Fibroblast of lung (primary cell): ENCODE measurements around the gene CDYL. TPM values are rescaled to one million over a fixed set of nuclear protein-coding genes. Genes with fewer than 3 reads are reported as not detected.

Experiments
- DNase-seq, 2 donors: peaks; one replicate each; pipeline versions ENCODE4 v3.0.0 to v3.0.0-alpha.2; 2010; ENCODE audit warnings: low read depth in 2 of 2
- H2AFZ ChIP-seq: 2 replicates; pipeline ENCODE4 v1.5.1; 2012; ENCODE audit warnings: low read length, control low read depth, inconsistent platforms
- H3K27ac ChIP-seq: 2 replicates; pipeline ENCODE4 v1.5.1; 2011; ENCODE audit warnings: low read length, control low read depth; ENCODE audit not compliant: insufficient read depth
- H3K27me3 ChIP-seq: 2 replicates; pipeline ENCODE4 v1.5.1; 2011; ENCODE audit warnings: mild to moderate bottlenecking, low read length; ENCODE audit not compliant: control insufficient read depth, insufficient read depth
- H3K36me3 ChIP-seq: 2 replicates; pipeline ENCODE4 v1.5.1; 2011; ENCODE audit warnings: low read length; ENCODE audit not compliant: control insufficient read depth, insufficient read depth
- H3K4me1 ChIP-seq: 2 replicates; pipeline ENCODE4 v1.5.1; 2011; ENCODE audit warnings: low read length; ENCODE audit not compliant: control insufficient read depth, insufficient read depth; ENCODE audit errors: extremely low read depth
- H3K4me2 ChIP-seq: 2 replicates; pipeline ENCODE4 v1.5.1; 2011; ENCODE audit warnings: low read length, control low read depth; ENCODE audit not compliant: insufficient read depth; ENCODE audit errors: extremely low read depth
- H3K4me3 ChIP-seq, 4 experiments: fragments of 200-600 bp in 1 of 4; sonication (generic) in 1 of 4; replicated peaks in 1 of 4; 2 replicates each; pipeline ENCODE4 v1.5.1; 2011 to 2016; ENCODE audit warnings: low read length in 4 of 4, low read depth in 3 of 4, mild to moderate bottlenecking in 3 of 4, control low read depth in 2 of 4, inconsistent platforms in 1 of 4, mixed read lengths in 1 of 4; ENCODE audit not compliant: insufficient read depth in 1 of 4; ENCODE audit errors: control extremely low read depth in 1 of 4
- H3K79me2 ChIP-seq: 2 replicates; pipeline ENCODE4 v1.5.1; 2012; ENCODE audit warnings: mild to moderate bottlenecking, low read length, inconsistent platforms; ENCODE audit not compliant: control insufficient read depth, insufficient read depth
- H3K9ac ChIP-seq: 2 replicates; pipeline ENCODE4 v1.5.1; 2011; ENCODE audit warnings: mild to moderate bottlenecking, low read length, control low read depth; ENCODE audit not compliant: insufficient read depth
- H3K9me3 ChIP-seq: 2 replicates; pipeline ENCODE4 v1.5.1; 2012; ENCODE audit warnings: low read depth, low read length; ENCODE audit not compliant: control insufficient read depth, insufficient read depth
- H4K20me1 ChIP-seq: 2 replicates; pipeline ENCODE4 v1.5.1; 2011; ENCODE audit warnings: low read length; ENCODE audit not compliant: control insufficient read depth, insufficient read depth; ENCODE audit errors: extremely low read depth
- CTCF ChIP-seq, 2 donors: IDR thresholded peaks in 1 of 2; conservative IDR thresholded peaks in 1 of 2; 1 replicate in 1 of 2; 2 replicates in 1 of 2; pipeline ENCODE4 v1.5.1; 2011 to 2012; ENCODE audit warnings: low read length in 2 of 2, control low read depth in 1 of 2, inconsistent platforms in 1 of 2, low read depth in 1 of 2, mild to moderate bottlenecking in 1 of 2
- EZH2 ChIP-seq: IDR thresholded peaks from 2 replicates; pipeline ENCODE4 v1.5.1; 2012; ENCODE audit warnings: low read length, control low read depth, mild to moderate bottlenecking; ENCODE audit errors: missing control alignments
- polyA plus RNA-seq, 2 donors: library from polyadenylated mRNA; depleted of rRNA in 1 of 2; stranded (reverse) in 1 of 2; unstranded in 1 of 2; fragments of >200 nt; gene quantifications; 2 replicates each; pipeline ENCODE4 v1.2.1, GENCODE V29; 2011 to 2012; ENCODE audit warnings: missing spikeins in 1 of 2
- total RNA-seq: library from RNA; depleted of rRNA; stranded (reverse); fragments of >200 nt; gene quantifications from 2 replicates; pipeline ENCODE4 v1.2.1, GENCODE V29; 2014

CDYL gene
- total and polyA plus RNA-seq, 2 donors (not counting 1 experiment from before 2014, with no cell fraction given) = 20.6 to 24.9 TPM

DNA sequence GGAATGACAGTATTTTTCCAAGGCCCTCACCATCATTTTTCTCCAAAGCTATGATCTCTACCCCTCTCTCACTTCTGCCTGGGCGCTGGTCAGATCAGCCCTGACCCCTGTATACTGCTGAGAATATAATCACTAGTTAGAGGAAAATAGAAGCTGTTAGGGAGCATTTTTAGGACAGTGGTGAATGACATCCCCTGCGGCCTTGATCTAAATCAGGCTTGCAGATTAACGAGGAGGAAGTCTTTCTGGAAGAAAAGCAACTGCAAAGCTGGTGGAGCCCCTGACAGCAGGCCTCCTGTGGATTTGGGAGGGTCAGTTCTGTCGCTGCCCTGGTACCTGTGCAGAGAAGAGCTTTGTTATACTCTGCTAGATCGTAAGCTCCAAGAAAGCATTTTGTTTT is 119.8 kb downstream of the CDYL start:
- Histone ChIP-seq H3K79me2 (no peaks in the 10 kb centered on the region), H4K20me1 (no peaks in the 10 kb centered on the region), H3K4me2 (no peak overlapping the region), H3K4me1 (no peaks in the 10 kb centered on the region), H2AFZ (no peak overlapping the region), H3K9ac (no peak overlapping the region), H3K4me3 (no peak overlapping the region), H3K36me3 (peaks cover 1% of the 10 kb centered on the region), H3K27ac (no peak overlapping the region), H3K27me3 (no peaks in the 10 kb centered on the region), H3K9me3 (no peaks in the 10 kb centered on the region)
- TF ChIP-seq EZH2 (no peak), CTCF (conservative IDR thresholded peaks at IDR 0.05 in 1 of 2, IDR thresholded peaks at IDR 0.05 in 1 of 2; ENCODE audit: low read depth in 1 of 2, low read length in 2 of 2) (no peak)
- no peak for DNase-seq

GRCh38 chr6:4896401-4896800 is 120.2 kb downstream of the CDYL start:
- Histone ChIP-seq H3K9me3 (no peaks in the 10 kb centered on the region), H2AFZ (no peak overlapping the region), H3K4me2 (no peak overlapping the region), H3K4me1 (no peaks in the 10 kb centered on the region), H3K36me3 (peaks cover 1% of the 10 kb centered on the region), H4K20me1 (no peaks in the 10 kb centered on the region), H3K9ac (no peak overlapping the region), H3K79me2 (no peaks in the 10 kb centered on the region), H3K4me3 (no peak overlapping the region), H3K27ac (no peak overlapping the region), H3K27me3 (no peaks in the 10 kb centered on the region)
- DNase-seq = no peak
- TF ChIP-seq CTCF (conservative IDR thresholded peaks at IDR 0.05 in 1 of 2, IDR thresholded peaks at IDR 0.05 in 1 of 2; ENCODE audit: low read depth in 1 of 2, low read length in 2 of 2) (no peak), EZH2 (no peak)

DNA sequence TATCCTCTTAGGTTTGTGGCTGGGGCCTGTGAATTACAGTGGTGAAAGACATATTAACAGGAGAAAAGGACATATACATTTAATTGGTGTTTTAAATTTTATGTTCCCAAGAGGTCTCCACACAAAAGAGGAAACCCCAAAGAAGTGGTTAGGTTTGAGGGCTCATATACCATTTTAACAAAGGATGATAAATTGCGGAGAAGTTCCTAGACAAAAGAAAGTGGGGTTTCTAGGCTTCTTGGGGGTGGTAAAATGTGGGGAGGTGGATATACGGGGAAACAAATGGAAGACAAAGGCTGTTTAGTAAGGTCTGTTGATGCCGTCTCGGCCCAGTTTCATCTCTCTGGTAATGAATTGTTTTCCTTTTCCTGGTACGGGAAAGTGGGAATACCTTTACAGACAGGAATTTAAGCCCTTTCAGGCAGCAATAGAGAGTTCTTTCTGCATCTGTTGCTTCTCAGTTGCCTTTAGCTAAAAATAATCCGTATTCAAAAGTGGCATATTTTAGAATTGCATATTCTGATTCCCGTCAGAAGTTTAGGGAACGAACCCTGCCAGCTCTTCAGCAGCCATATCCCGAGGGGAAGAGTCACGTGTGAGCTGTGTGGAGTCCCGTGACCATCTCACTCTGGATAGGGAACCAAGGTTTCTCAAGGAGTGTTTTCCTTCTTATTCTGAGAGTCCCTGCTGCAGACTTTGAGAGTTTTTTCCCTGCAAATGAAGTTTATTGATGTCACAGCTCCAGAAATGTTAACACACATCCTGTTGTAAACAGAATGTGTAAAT is 123.2 kb downstream of the CDYL start:
- no peak overlapping the region for H3K27ac ChIP-seq
- H3K79me2 ChIP-seq = no peaks in the 10 kb centered on the region
- H3K27me3 ChIP-seq = no peaks in the 10 kb centered on the region
- H2AFZ ChIP-seq = no peak overlapping the region
- H3K9ac ChIP-seq = no peak overlapping the region
- DNase-seq = no peak
- no peak for TF ChIP-seq CTCF (conservative IDR thresholded peaks at IDR 0.05 in 1 of 2, IDR thresholded peaks at IDR 0.05 in 1 of 2; ENCODE audit: low read depth in 1 of 2, low read length in 2 of 2)
- no peak for TF ChIP-seq EZH2
- H3K4me3 ChIP-seq = no peak overlapping the region
- no peaks in the 10 kb centered on the region for H4K20me1 ChIP-seq
- no peaks in the 10 kb centered on the region for H3K9me3 ChIP-seq
- no peaks in the 10 kb centered on the region for H3K36me3 ChIP-seq
- no peak overlapping the region for H3K4me2 ChIP-seq
- no peaks in the 10 kb centered on the region for H3K4me1 ChIP-seq
